ENCODE measurements around the gene MCRIP2. TPM values are rescaled to one million over a fixed set of nuclear protein-coding genes. Genes with fewer than 3 reads are reported as not detected.

MCRIP2 gene
- polyA plus RNA-seq, 4 donors: 43.4 to 279 (median 166) TPM

GRCh38 chr16:678858-679813 lies 37.5 kb downstream of the MCRIP2 start:
- peaks cover 5 to 37% (median 8%) of the 10 kb centered on the region in 3 donors for H3K36me3 ChIP-seq (ENCODE audit: control insufficient read depth in 3 of 3, insufficient read depth in 2 of 3, low read depth in 1 of 3, low read length in 3 of 3)
- H3K4me3 ChIP-seq (ENCODE audit: low read depth in 1 of 3, low read length in 3 of 3): peak overlapping the region in 2 of 3 donors; percentile 43 to 82
- FAIRE-seq (no peak), DNase-seq (peak; percentile 51 to 85)
- H3K27ac ChIP-seq (ENCODE audit: low read depth in 1 of 3, low read length in 2 of 3): peak overlapping the region; percentile 69 to 89 (median 70)
- H3K4me1 ChIP-seq (ENCODE audit: control insufficient read depth in 3 of 3, insufficient read depth in 2 of 3, low read depth in 1 of 3, low read length in 2 of 3): peaks cover 8 to 54% (median 10%) of the 10 kb centered on the region in 3 donors
- WGBS, 3 donors: 24 to 29% (median 24%) methylated on average over 41 to 52 of the region's 52 CpGs
- H3K27me3 ChIP-seq (ENCODE audit: control insufficient read depth in 3 of 3, insufficient read depth in 3 of 3, low read length in 3 of 3): peaks cover 0 to 3% (median 0%) of the 10 kb centered on the region in 3 donors
- no peaks in the 10 kb centered on the region for H3K9me3 ChIP-seq (ENCODE audit: control insufficient read depth in 2 of 2, insufficient read depth in 1 of 2, low read depth in 1 of 2, low read length in 1 of 2)

- FAIRE-seq: no peak
- peaks cover 8 to 47% (median 9%) of the 10 kb centered on the region in 3 donors for H3K4me1 ChIP-seq (ENCODE audit: control insufficient read depth in 3 of 3, insufficient read depth in 2 of 3, low read depth in 1 of 3, low read length in 2 of 3)
Observed at GRCh38 chr16:679814-680624, 38.4 kb downstream of the MCRIP2 start, which contains the start of gene STUB1. Gene STUB1, plus strand, starts transcription at chr16:680410. Its CDS starts 116 bp downstream, at chr16:680526.

GRCh38 chr16:680625-680945 lies 39.0 kb downstream of the MCRIP2 start:
- no peaks in the 10 kb centered on the region for H3K9me3 ChIP-seq (ENCODE audit: control insufficient read depth in 2 of 2, insufficient read depth in 1 of 2, low read depth in 1 of 2, low read length in 1 of 2)
- H3K27me3 ChIP-seq (ENCODE audit: control insufficient read depth in 3 of 3, insufficient read depth in 3 of 3, low read length in 3 of 3): peaks cover 0 to 3% (median 0%) of the 10 kb centered on the region in 3 donors
- FAIRE-seq: no peak
- H3K36me3 ChIP-seq (ENCODE audit: control insufficient read depth in 3 of 3, insufficient read depth in 2 of 3, low read depth in 1 of 3, low read length in 3 of 3): peaks cover 5 to 40% (median 9%) of the 10 kb centered on the region in 3 donors
- H3K4me1 ChIP-seq (ENCODE audit: control insufficient read depth in 3 of 3, insufficient read depth in 2 of 3, low read depth in 1 of 3, low read length in 2 of 3): peaks cover 5 to 44% (median 6%) of the 10 kb centered on the region in 3 donors
- no peak for DNase-seq
- WGBS, 3 donors: 0 to 1% (median 0%) methylated on average over 32 to 38 of the region's 38 CpGs
- peak overlapping the region; percentile 79 to 90 (median 82) for H3K4me3 ChIP-seq (ENCODE audit: low read depth in 1 of 3, low read length in 3 of 3)
- peak overlapping the region; percentile 46 to 96 (median 82) for H3K27ac ChIP-seq (ENCODE audit: low read depth in 1 of 3, low read length in 2 of 3)

More at GRCh38 chr16:679814-680624, 38.4 kb downstream of the MCRIP2 start, which contains the start of gene STUB1:
- Histone ChIP-seq H3K27ac (ENCODE audit: low read depth in 1 of 3, low read length in 2 of 3) (peak within 1 kb of the TSS; percentile 82 to 97 (median 96)), H3K36me3 (ENCODE audit: control insufficient read depth in 3 of 3, insufficient read depth in 2 of 3, low read depth in 1 of 3, low read length in 3 of 3) (peaks cover 5 to 34% (median 8%) of the 10 kb centered on the region in 3 donors), H3K27me3 (ENCODE audit: control insufficient read depth in 3 of 3, insufficient read depth in 3 of 3, low read length in 3 of 3) (peaks cover 0 to 3% (median 0%) of the 10 kb centered on the region in 3 donors), H3K9me3 (ENCODE audit: control insufficient read depth in 2 of 2, insufficient read depth in 1 of 2, low read depth in 1 of 2, low read length in 1 of 2) (no peaks in the 10 kb centered on the region), H3K4me3 (ENCODE audit: low read depth in 1 of 3, low read length in 3 of 3) (peak within 1 kb of the TSS; percentile 79 to 90 (median 82))
- 0 to 1% (median 1%) methylated on average over 37 to 91 of the region's 91 CpGs for WGBS, 3 donors
- peak; percentile 76 to 90 for DNase-seq

GRCh38 chr16:680967-681745 lies 39.5 kb downstream of the MCRIP2 start:
- peaks cover 0 to 2% (median 0%) of the 10 kb centered on the region in 3 donors for H3K27me3 ChIP-seq (ENCODE audit: control insufficient read depth in 3 of 3, insufficient read depth in 3 of 3, low read length in 3 of 3)
- H3K27ac ChIP-seq (ENCODE audit: low read depth in 1 of 3, low read length in 2 of 3): peak overlapping the region; percentile 46 to 96 (median 82)
- FAIRE-seq: no peak
- H3K4me3 ChIP-seq (ENCODE audit: low read depth in 1 of 3, low read length in 3 of 3): peak overlapping the region; percentile 79 to 90 (median 82)
- peaks cover 4 to 41% (median 5%) of the 10 kb centered on the region in 3 donors for H3K4me1 ChIP-seq (ENCODE audit: control insufficient read depth in 3 of 3, insufficient read depth in 2 of 3, low read depth in 1 of 3, low read length in 2 of 3)
- WGBS, 3 donors: 42 to 46% (median 43%) methylated on average over 44 of the region's 44 CpGs
- DNase-seq: peak; percentile 50 to 54
- no peaks in the 10 kb centered on the region for H3K9me3 ChIP-seq (ENCODE audit: control insufficient read depth in 2 of 2, insufficient read depth in 1 of 2, low read depth in 1 of 2, low read length in 1 of 2)
- peaks cover 5 to 44% (median 9%) of the 10 kb centered on the region in 3 donors for H3K36me3 ChIP-seq (ENCODE audit: control insufficient read depth in 3 of 3, insufficient read depth in 2 of 3, low read depth in 1 of 3, low read length in 3 of 3)

- peaks cover 4 to 34% (median 5%) of the 10 kb centered on the region in 3 donors for H3K4me1 ChIP-seq (ENCODE audit: control insufficient read depth in 3 of 3, insufficient read depth in 2 of 3, low read depth in 1 of 3, low read length in 2 of 3)
- peak overlapping the region in 2 of 3 donors; percentile 79 to 82 for H3K4me3 ChIP-seq (ENCODE audit: low read depth in 1 of 3, low read length in 3 of 3)
- WGBS, 3 donors: 78 to 80% (median 80%) methylated on average over 28 of the region's 28 CpGs
- DNase-seq (no peak), FAIRE-seq (no peak)
- H3K9me3 ChIP-seq (ENCODE audit: control insufficient read depth in 2 of 2, insufficient read depth in 1 of 2, low read depth in 1 of 2, low read length in 1 of 2): no peaks in the 10 kb centered on the region
- H3K27ac ChIP-seq (ENCODE audit: low read depth in 1 of 3, low read length in 2 of 3): no peak overlapping the region
- no peaks in the 10 kb centered on the region for H3K27me3 ChIP-seq (ENCODE audit: control insufficient read depth in 3 of 3, insufficient read depth in 3 of 3, low read length in 3 of 3)
- H3K36me3 ChIP-seq (ENCODE audit: control insufficient read depth in 3 of 3, insufficient read depth in 2 of 3, low read depth in 1 of 3, low read length in 3 of 3): peaks cover 5 to 50% (median 10%) of the 10 kb centered on the region in 3 donors
Observed at GRCh38 chr16:681746-682427, 40.3 kb downstream of the MCRIP2 start.

- H3K4me3 ChIP-seq (ENCODE audit: low read depth in 1 of 3, low read length in 3 of 3): peak overlapping the region in 2 of 3 donors; percentile 52 to 78
- 66 to 81% (median 74%) methylated on average over 36 of the region's 36 CpGs for WGBS, 3 donors
- no peak for DNase-seq
- no peaks in the 10 kb centered on the region for H3K27me3 ChIP-seq (ENCODE audit: control insufficient read depth in 3 of 3, insufficient read depth in 3 of 3, low read length in 3 of 3)
- FAIRE-seq: no peak
- H3K9me3 ChIP-seq (ENCODE audit: control insufficient read depth in 2 of 2, insufficient read depth in 1 of 2, low read depth in 1 of 2, low read length in 1 of 2): no peaks in the 10 kb centered on the region
- peaks cover 4 to 28% (median 5%) of the 10 kb centered on the region in 3 donors for H3K4me1 ChIP-seq (ENCODE audit: control insufficient read depth in 3 of 3, insufficient read depth in 2 of 3, low read depth in 1 of 3, low read length in 2 of 3)
- H3K27ac ChIP-seq (ENCODE audit: low read depth in 1 of 3, low read length in 2 of 3): peak overlapping the region in 1 of 3 donors; percentile 33
- peaks cover 5 to 58% (median 12%) of the 10 kb centered on the region in 3 donors for H3K36me3 ChIP-seq (ENCODE audit: control insufficient read depth in 3 of 3, insufficient read depth in 2 of 3, low read depth in 1 of 3, low read length in 3 of 3)
Observed at GRCh38 chr16:682493-683395, 41.1 kb downstream of the MCRIP2 start.

Measured in small intestine (tissue), 7 donors.